HCT116 (cell line): ENCODE data around the gene THEM4. TPM values are rescaled to one million over a fixed set of nuclear protein-coding genes. Genes with fewer than 3 reads are reported as not detected.

Experiments
- ATAC-seq: fragments of 200-7000 bp; cut with Tn5 transposase; 2 replicates; pipeline ENCODE4 v1.9.1; 2020; ENCODE audit warnings: mild to moderate bottlenecking, moderate library complexity
- BruUV-seq: library from RNA; stranded (reverse); fragments of 400-500 nt; replicated peaks from 2 replicates; lab custom pipeline; 2021; lab: Mats Ljungman, UMichigan
- CTCF ChIA-PET: fragments of 300-600 bp; sonication (Branson Sonifier 250); formaldehyde crosslinking; loops from one replicate; lab custom pipeline; 2021; ENCODE audit warnings: antibody characterized with exemption; lab: Charles Lee
- POLR2A ChIA-PET: fragments of 300-600, 350-600 bp; sonication (Branson Sonifier 250); formaldehyde crosslinking; loops from one replicate; lab custom pipeline; 2021; ENCODE audit warnings: antibody characterized with exemption; lab: Charles Lee
- RAD21 ChIA-PET, 2 experiments: fragments of 300-600 bp; sonication (Branson Sonifier 250); formaldehyde crosslinking; loops; one replicate each; lab custom pipeline; 2023; ENCODE audit warnings: low total read pairs in 2 of 2; ENCODE audit not compliant: uncharacterized antibody in 2 of 2, unreplicated experiment in 2 of 2, low non-redundant PET in 1 of 2; lab: Charles Lee
- DNase-seq: peaks from one replicate; pipeline ENCODE4 v3.0.0-alpha.2; 2010; ENCODE audit warnings: low read depth, low spot score
- H2AFZ ChIP-seq: fragments of 200-600 bp; shearing (Covaris generic), sonication (generic); 2 replicates; pipeline ENCODE4 v1.6.1; 2017; ENCODE audit warnings: low read depth, mixed run types, mixed read lengths, antibody characterized with exemption, low read length; ENCODE audit not compliant: poor library complexity, severe bottlenecking
- H3K27ac ChIP-seq: 2 replicates; pipeline ENCODE4 v1.5.1; 2012; ENCODE audit warnings: low read depth, low read length
- H3K27me3 ChIP-seq: fragments of 200-600 bp; sonication (generic); 2 replicates; pipeline ENCODE4 v1.6.1; 2016; ENCODE audit warnings: mixed run types, low read length, mixed read lengths; ENCODE audit not compliant: insufficient read depth
- H3K36me3 ChIP-seq, 2 experiments: fragments of 200-500 bp in 1 of 2; fragments of 200-600 bp in 1 of 2; sonication (Bioruptor generic) in 1 of 2; sonication (generic) in 1 of 2; 2 replicates each; pipeline versions ENCODE4 v1.5.1 to v1.6.1; 2014 to 2016; ENCODE audit warnings: low read length in 2 of 2, inconsistent platforms in 1 of 2, mixed read lengths in 1 of 2, mixed run types in 1 of 2; ENCODE audit not compliant: insufficient read depth in 2 of 2, control insufficient read depth in 1 of 2
- H3K4me1 ChIP-seq, 2 experiments: fragments of 200-600 bp in 1 of 2; sonication (generic) in 1 of 2; 2 replicates each; pipeline versions ENCODE4 v1.5.1 to v1.6.1; 2012 to 2017; ENCODE audit warnings: low read length in 2 of 2, inconsistent platforms in 1 of 2, mild to moderate bottlenecking in 1 of 2, mixed read lengths in 1 of 2, mixed run types in 1 of 2, moderate library complexity in 1 of 2; ENCODE audit not compliant: insufficient read depth in 2 of 2, control insufficient read depth in 1 of 2
- H3K4me2 ChIP-seq: fragments of 200-600 bp; sonication (generic); 2 replicates; pipeline ENCODE4 v1.6.1; 2017; ENCODE audit warnings: mixed run types, low read length, mixed read lengths
- H3K4me3 ChIP-seq, 2 experiments: fragments of 200-600 bp in 1 of 2; sonication (generic) in 1 of 2; replicated peaks in 1 of 2; 2 replicates each; pipeline ENCODE4 v1.5.1; 2011 to 2016; ENCODE audit warnings: low read length in 2 of 2, control low read depth in 1 of 2, low read depth in 1 of 2, mild to moderate bottlenecking in 1 of 2, mixed read lengths in 1 of 2, mixed run types in 1 of 2
- H3K79me2 ChIP-seq: fragments of 200-600 bp; sonication (generic); 2 replicates; pipeline ENCODE4 v1.6.1; 2017; ENCODE audit warnings: mild to moderate bottlenecking, mixed run types, low read length, moderate library complexity, mixed read lengths; ENCODE audit not compliant: insufficient read depth
- H3K9ac ChIP-seq: fragments of 200-600 bp; sonication (generic); 2 replicates; pipeline ENCODE4 v1.6.1; 2016; ENCODE audit warnings: low read length, mixed read lengths
- H3K9me2 ChIP-seq: fragments of 200-600 bp; sonication (generic), shearing (Covaris generic); 2 replicates; pipeline ENCODE4 v1.6.1; 2017; ENCODE audit warnings: mixed run types, mild to moderate bottlenecking, moderate library complexity; ENCODE audit not compliant: insufficient read depth
- H3K9me3 ChIP-seq, 2 experiments: fragments of 200-500 bp in 1 of 2; fragments of 200-600 bp in 1 of 2; sonication (Bioruptor generic) in 1 of 2; sonication (generic) in 1 of 2; 2 replicates each; pipeline ENCODE4 v1.6.1; 2014 to 2017; ENCODE audit warnings: low read length in 2 of 2, mixed read lengths in 2 of 2, inconsistent platforms in 1 of 2, low read depth in 1 of 2, mild to moderate bottlenecking in 1 of 2, mixed run types in 1 of 2, moderate library complexity in 1 of 2; ENCODE audit not compliant: control insufficient read depth in 1 of 2, insufficient read depth in 1 of 2
- H4K20me1 ChIP-seq: fragments of 200-600 bp; sonication (generic), shearing (Covaris generic); 2 replicates; pipeline ENCODE4 v1.6.1; 2017; ENCODE audit warnings: mixed run types, mild to moderate bottlenecking, moderate library complexity; ENCODE audit not compliant: insufficient read depth
- EGR1 ChIP-seq: IDR thresholded peaks from 2 replicates; pipeline ENCODE4 v1.6.1; 2012; ENCODE audit warnings: low read depth
- SP1 ChIP-seq: IDR thresholded peaks from 2 replicates; pipeline ENCODE4 v1.6.1; 2012; ENCODE audit warnings: low read depth
- SRF ChIP-seq: IDR thresholded peaks from 2 replicates; pipeline ENCODE4 v1.6.1; 2012; ENCODE audit warnings: low read depth
- TCF7L2 ChIP-seq: IDR thresholded peaks from 2 replicates; pipeline ENCODE4 v1.7.0; 2011; ENCODE audit warnings: borderline replicate concordance, inconsistent platforms; ENCODE audit not compliant: insufficient read depth, insufficient read length; ENCODE audit errors: extremely low read depth
- ZFX ChIP-seq: fragments of 450-650 bp; IDR thresholded peaks from 2 replicates; pipeline ENCODE4 v1.6.1; 2017
- intact Hi-C: fragments of 100-400 bp; cut with micrococcal nuclease; formaldehyde crosslinking; loops from 2 replicates; pipeline ENCODE4 v1.10.0; 2022
- total RNA-seq: library from RNA; stranded (reverse); gene quantifications from one replicate; pipeline ENCODE4 v1.2.1, GENCODE V29; 2021; ENCODE audit not compliant: unreplicated experiment
- TF ChIP-seq, protein P1 (sequence below): IDR thresholded peaks from 2 replicates; pipeline ENCODE4 v1.6.1; 2012
- TF ChIP-seq, protein P2 (sequence below), 3 experiments: fragments of 200-600 bp in 1 of 3; sonication (generic) in 1 of 3; IDR thresholded peaks in 2 of 3; conservative IDR thresholded peaks in 1 of 3; 2 replicates each; pipeline ENCODE4 v1.5.1; 2012 to 2017; ENCODE audit warnings: low read depth in 2 of 3, low read length in 2 of 3, antibody characterized with exemption in 1 of 3, borderline replicate concordance in 1 of 3, control low read depth in 1 of 3, mild to moderate bottlenecking in 1 of 3, mixed read lengths in 1 of 3, mixed run types in 1 of 3, moderate library complexity in 1 of 3; ENCODE audit not compliant: insufficient read depth in 1 of 3

THEM4 gene
- total RNA-seq, 1 experiment from 2014 or later = 17.0 TPM

DNA sequence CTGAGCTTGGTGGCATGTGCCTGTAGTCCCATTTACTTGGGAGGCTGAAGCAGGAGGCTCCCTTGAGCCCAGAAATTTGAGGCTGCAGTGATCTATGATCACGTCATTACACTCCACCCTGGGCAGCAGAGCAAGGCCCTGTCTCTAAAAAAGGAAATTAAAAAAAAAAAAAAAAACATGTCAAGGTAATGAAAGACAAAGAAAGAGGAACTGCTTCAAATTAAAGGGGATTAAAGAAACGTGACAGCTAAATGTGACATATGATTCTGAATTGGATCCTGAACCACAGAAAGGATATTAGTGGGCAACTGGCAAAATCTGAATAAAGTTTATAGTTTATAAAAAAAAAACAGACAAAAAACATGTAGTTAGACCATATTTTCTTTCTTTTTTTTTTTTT lies 65.9 kb downstream of the THEM4 start (continued):
- TF ChIP-seq, protein P1, sequence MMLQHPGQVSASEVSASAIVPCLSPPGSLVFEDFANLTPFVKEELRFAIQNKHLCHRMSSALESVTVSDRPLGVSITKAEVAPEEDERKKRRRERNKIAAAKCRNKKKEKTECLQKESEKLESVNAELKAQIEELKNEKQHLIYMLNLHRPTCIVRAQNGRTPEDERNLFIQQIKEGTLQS = no peak
- no peak for TF ChIP-seq EGR1
- no peak for TF ChIP-seq SP1

DNA sequence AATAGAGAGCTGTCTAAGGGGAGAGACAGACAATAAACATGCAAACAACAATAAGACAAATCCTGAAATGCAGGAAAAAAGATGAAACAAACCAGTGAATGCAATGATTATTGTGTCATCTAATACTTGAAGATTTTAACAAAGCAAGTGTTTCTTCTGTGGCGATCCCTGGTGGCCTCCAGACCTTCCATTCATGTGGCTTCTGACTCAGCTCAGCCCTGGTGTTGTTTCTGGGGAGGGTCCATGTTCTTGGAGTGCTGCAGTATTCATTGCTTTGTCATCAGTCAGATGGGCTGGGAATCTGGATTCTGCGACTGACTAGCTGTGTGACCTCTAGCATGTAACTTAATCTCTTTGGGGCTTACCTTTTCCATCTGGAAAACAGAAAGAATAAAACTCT lies 68.2 kb downstream of the THEM4 start:
- CTCF ChIA-PET = no interaction called here
- no TSS peak for BruUV-seq
- no peaks in the 10 kb centered on the region for H3K79me2 ChIP-seq
- POLR2A ChIA-PET = no interaction called here
- H3K27ac ChIP-seq = no peak overlapping the region
- peak overlapping the region; percentile 78; the same call in 1 of the 2 replicates for H3K4me2 ChIP-seq
- DNase-seq (peak; percentile 16), ATAC-seq (no peak)
- no peak overlapping the region for H3K9ac ChIP-seq
- no peak overlapping the region for H2AFZ ChIP-seq
- H3K27me3 ChIP-seq = no peaks in the 10 kb centered on the region
- H3K9me2 ChIP-seq = no peaks in the 10 kb centered on the region; the same call in 1 of the 2 replicates
- no peak overlapping the region for H3K4me3 ChIP-seq
- intact Hi-C loops = no loop called here
- H4K20me1 ChIP-seq = no peaks in the 10 kb centered on the region
- RAD21 ChIA-PET = no interaction called here
- H3K4me1 ChIP-seq = peaks cover 0 to 48% of the 10 kb centered on the region in 2 experiments; a peak in 2 of 4 replicates
- H3K9me3 ChIP-seq = peaks cover 0 to 3% of the 10 kb centered on the region in 2 experiments; a peak in 1 of 4 replicates
- TF ChIP-seq, protein P2, sequence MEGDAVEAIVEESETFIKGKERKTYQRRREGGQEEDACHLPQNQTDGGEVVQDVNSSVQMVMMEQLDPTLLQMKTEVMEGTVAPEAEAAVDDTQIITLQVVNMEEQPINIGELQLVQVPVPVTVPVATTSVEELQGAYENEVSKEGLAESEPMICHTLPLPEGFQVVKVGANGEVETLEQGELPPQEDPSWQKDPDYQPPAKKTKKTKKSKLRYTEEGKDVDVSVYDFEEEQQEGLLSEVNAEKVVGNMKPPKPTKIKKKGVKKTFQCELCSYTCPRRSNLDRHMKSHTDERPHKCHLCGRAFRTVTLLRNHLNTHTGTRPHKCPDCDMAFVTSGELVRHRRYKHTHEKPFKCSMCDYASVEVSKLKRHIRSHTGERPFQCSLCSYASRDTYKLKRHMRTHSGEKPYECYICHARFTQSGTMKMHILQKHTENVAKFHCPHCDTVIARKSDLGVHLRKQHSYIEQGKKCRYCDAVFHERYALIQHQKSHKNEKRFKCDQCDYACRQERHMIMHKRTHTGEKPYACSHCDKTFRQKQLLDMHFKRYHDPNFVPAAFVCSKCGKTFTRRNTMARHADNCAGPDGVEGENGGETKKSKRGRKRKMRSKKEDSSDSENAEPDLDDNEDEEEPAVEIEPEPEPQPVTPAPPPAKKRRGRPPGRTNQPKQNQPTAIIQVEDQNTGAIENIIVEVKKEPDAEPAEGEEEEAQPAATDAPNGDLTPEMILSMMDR (IDR thresholded peaks at IDR 0.05 in 2 of 3, conservative IDR thresholded peaks at IDR 0.05 in 1 of 3; ENCODE audit: borderline replicate concordance in 1 of 3, insufficient read depth in 1 of 3, low read depth in 2 of 3, low read length in 2 of 3) = no peak
- no peak for TF ChIP-seq ZFX
- TF ChIP-seq TCF7L2 = no peak
- TF ChIP-seq SRF = no peak
- TF ChIP-seq, protein P1 = no peak
- no peak for TF ChIP-seq EGR1
- TF ChIP-seq, all 23 proteins: peak for 0
- no peaks in the 10 kb centered on the region for H3K36me3 ChIP-seq
